DMS53 treated with DMSO at 0.1 percent for 48 hours (cell line): ENCODE data around the gene PROC.
A peak's percentile ranks its signal among the peaks of the same experiment; 100 is the strongest.
"Not testable (repeated sequence)": the region's sequence is repeated elsewhere in the genome, so short reads cannot be mapped to it uniquely, and the experiment has no call there.

Source experiments
- DNase-seq: peaks from one replicate; lab custom pipeline; 2025; ENCODE audit not compliant: unreplicated experiment; lab: John Stamatoyannopoulos, UW

The PROC gene

DNA sequence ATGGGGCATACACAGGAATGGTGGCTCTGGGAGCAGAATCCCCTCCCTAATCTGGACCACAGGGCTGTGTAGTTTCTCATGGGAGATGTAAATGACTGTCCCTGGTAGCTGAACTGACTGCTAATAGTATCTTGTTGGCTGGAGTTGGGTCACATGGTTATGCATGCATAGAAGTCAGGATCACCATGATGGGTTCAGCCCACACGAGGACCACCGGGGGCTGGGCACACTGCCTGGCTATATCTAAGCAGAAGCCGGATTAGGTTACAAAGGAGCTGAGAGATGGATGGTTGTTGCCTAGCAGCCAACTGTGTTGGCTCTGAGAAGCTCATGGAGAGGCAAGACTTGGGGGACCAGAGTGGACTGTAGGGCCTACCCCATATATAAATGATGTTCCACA lies 23.7 kb upstream of the PROC start:
- no peak for DNase-seq

DNA sequence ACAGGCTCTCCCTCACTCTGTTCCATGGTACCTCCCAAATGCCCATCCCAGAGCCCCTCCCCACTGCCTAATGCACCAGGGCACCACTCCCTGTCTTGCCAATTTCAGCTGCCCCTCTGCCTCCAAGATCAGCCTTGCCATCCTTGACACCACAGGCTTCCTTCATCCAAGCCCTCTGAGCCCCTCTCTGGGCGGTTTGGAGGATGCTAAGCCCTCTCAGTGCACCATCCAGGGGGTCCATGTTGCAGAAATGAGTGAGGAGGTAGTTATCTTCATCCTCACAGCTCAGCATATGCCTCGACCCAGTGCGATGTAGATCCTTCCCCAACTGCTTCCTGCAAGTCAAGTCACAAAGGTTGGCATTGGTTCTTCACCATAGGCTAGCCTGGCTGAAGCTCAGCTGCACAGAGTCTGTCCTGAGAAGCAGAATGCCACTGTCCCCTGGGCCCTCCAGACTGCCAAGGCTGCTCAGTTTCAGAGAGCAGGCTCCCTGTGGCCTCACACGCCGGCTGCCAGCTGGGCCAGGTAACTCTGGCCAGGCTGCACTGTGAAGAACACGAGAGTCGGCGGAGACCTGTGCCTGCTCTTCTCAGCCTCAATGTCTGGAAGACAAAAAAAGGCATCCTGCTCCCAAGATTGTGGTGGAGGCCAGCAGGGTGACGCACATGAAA lies 20.5 kb upstream of the PROC start:
- no peak for DNase-seq

DNA sequence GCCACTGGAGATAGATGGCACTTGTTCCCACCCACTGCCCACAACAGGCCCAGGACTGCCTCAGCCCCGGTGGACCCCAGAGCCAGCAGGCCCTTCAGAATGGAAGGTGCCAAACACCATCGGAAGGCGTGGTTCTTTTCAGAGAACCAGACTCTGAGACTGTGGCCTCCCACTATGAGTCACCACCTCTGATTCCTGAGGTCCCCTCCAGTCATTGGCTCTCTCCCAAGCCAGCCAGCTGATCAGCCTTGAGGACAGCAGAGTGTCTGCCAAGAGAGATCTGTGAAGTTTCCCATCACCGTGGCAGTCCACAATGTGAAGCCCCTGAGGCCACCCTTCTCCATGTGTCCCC lies 20.0 kb upstream of the PROC start:
- DNase-seq: peak; percentile 72

DNA sequence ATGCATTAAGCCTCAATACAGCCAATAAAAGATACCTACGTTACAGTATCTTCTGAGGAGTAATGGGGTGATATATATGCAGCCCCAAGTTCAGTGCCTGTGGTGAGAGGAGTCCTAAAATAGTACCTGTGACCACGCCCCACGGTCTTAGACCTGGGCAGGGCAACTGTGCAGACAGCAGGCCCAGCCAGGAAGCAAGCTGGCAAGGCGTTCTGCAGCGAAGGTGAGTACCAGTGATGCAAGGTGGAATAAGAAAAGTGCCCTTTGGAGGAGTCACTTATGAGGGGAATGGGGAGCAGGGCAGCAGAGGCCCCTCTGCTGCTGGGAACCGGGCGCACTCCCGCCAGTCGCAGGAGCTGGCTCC lies 17.7 kb upstream of the PROC start:
- DNase-seq: no peak

DNA sequence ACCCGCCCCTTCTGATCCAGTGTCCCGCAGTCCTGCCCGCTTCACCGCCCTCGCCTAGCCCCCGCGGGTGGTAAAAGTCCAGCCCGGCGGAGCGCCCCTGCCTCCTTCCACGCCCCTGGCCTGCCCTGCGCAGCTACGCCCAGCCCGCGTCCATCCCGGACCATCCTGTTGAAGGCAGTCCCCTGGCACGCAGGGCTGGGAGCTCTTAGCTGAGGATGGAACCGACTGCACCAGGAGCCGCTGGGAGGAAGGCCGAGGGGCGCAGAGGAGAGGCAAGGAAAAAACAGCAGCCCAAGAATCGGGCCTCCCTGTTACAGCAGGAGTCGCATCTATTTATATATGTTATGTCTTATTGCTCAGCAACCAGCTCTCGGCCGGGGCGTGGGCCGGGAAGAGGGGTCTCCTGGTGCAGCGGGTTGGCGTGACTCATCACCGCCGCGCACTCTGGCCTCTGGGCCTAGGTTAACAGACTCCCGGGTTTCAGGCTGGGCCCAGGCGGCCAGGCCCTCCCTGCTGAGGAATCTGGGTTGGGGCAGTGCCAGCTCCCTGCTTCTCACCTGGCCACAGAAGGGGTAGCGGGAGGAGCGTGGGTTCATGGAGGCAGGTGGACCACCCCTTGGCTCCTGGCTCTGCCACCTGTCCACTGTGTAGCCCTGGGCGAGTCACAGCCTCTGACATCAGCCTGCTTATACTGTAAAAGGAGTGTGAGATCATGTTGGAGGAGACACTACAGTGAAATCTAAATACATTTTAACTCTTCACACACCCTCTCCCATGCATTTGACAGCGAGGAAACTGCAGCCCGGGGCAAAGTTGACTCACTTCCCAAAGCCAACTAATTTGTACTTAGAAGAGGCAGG lies 17.1 kb upstream of the PROC start:
- DNase-seq: no peak

DNA sequence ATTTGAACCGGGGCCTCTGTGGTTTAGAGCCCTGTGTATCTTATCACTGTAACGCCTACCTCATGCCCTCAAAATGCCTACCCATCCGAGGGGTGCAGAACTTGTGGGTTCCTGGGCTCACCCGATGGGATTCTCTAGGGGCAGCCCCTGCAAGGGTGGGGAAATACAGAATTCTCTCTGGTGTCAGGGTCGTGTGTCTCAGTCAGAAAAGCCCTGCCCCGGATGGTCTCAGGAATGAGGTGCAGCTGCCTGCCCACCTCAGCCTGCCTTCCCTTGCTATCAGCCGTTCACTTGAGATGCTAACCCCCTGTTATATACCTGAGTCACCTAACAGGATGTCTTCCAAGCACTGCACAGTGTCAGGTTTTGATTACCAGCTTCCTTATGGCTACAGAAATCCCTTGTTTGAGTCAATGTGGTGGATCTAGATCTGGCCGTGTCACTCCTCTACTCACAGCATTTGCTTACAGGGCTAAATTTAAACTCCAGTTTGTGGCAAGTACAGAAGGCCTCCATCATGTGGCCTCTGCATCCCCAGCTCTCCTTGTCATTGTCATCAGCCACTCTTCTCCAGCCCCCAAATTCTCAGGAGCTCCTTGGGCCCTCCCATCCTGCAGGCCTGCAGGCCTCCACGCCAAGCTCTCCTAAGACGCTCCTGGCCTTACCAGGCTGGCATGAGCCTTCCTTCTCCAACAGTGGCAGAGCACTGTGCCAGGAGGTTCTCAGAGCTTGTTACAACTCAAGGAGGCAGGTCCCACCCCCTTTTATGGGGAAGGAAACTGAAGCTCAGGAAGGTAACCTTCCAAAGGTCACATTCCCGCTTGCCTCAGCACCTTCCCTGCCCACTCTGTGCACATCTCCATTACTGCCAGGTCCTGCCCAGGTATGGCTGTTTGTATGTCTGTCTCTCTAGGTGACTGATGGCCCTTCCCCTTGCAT lies 16.2 kb upstream of the PROC start:
- no peak for DNase-seq

DNA sequence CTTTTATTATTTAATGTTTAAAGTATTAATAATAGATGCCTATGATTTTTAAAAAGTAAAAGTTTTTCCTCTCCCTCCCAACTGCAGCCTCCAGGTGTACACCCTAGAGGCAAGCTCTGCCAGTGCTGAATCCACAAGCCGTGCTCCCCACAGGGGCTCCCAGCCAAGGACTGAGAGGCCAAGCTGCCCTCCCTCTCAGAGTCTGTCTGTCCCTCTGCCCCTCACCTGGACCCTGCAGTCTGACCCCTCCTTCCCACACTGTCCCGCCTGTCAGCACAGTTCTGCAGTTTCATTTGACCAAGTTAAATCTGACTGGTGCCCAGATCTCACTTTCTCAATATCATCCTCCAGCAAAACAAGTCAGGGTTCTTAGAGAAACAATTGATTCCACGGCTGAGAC lies 14.8 kb upstream of the PROC start:
- DNase-seq: no peak

DNA sequence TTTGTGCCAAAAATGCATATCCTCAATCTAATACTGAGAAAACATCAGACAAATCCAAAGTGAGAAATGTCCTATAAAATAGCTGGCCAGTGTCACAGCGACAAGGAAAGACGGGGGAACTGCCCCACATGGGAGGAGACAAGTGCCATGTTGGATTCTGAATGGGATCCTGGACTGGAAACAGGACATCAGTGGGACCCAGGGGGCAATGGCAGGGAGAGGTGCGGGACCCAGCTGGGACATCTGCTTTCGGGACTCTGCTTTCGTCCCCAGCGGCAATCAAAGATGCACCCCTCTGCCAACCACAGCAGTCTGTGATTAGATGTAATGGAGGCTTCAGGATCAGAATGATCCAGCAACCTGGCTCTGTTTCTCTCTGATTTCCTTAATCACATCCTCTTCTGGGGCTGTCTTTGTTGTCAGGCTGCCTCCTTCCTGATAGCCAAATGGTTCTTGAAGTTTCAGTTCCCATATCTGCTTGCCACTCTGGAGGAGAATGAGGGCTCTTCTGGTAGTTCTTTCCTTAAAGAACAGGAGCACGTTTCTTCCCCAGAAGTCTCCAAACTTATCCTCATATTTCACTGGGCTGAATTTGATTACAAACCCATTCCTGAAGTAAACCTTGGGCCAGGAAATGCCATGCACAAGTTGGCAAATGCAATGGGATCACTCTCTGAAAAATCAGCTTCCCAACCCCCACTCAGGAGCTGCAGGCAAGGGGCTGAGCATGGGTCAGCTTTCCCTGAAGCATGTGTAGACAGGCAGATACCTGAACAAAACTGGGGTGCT lies 13.6 kb upstream of the PROC start:
- no peak for DNase-seq

DNA sequence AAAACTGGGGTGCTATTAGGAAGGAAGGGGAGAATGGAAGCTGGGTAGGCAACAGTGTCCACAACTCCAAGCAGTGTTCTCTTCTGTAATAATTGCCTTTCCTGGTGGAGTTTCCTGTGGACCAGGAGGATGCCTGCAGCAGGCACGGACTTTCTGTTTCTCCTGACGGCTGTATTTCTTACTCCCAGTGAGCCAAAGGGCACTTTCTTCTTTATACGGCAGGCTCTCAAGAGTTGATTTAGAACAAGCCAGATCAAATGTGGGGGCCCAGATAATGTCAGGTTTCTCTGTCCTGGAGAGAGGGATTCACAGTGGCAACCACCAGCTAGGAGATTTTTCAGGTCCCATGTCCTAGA lies 13.0 kb upstream of the PROC start:
- DNase-seq: no peak

DNA sequence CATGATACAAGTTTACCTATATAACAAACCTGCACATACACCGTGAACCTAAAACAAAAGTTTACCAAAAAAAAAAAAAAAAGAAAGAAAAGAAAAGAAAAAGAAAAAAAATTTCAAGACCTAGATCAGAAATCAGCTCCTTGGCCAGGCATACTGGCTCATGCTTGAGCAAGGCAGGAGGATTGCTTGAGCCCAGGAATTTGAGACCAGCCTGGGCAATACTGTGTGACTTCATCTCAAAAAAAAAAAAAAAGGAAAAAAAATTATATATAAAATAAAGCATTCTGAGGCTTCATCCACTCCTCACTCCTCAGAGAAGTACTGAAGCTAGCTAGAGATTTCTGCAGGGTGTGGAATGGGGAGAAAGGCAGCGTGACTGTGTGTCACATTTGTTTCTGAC lies 11.8 kb upstream of the PROC start:
- DNase-seq: no peak

DNA sequence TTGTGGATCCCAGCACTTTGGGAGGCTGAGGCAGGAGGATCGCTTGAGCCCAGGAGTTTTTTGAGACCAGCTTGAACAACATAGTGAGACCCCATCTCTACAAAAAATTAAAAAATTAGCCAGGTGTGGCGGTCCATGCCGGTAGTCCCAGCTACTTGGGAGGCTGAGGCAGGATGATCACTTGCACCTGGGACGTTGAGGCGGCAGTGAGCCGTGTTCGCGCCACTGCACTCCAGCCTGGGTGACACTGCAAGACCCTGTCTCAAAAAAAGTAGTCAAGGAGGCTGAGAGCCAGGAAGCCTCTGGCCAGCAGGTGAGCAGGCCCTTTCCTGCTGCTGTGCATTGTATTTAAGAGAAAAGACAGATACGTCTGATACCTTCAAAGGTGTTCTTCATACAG lies 11.1 kb upstream of the PROC start:
- no peak for DNase-seq

DNA sequence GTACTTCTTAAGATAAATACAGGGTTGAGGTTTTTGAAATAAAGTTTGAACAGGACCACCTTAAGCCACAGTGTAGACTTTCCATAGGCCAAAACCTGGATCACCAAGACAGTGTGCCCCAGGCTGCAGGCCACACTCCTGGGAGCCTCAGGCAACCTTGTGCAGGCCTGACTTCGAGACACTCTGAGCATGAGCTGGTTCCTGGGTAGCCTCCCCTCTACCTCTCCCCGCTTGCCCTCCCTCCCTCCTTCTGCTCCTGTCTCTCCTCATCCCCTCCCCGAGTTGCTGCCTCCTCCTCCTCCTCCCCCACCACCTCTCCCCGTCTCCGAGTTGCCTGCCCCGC lies 10.6 kb upstream of the PROC start:
- DNase-seq: peak; percentile 83

DNA sequence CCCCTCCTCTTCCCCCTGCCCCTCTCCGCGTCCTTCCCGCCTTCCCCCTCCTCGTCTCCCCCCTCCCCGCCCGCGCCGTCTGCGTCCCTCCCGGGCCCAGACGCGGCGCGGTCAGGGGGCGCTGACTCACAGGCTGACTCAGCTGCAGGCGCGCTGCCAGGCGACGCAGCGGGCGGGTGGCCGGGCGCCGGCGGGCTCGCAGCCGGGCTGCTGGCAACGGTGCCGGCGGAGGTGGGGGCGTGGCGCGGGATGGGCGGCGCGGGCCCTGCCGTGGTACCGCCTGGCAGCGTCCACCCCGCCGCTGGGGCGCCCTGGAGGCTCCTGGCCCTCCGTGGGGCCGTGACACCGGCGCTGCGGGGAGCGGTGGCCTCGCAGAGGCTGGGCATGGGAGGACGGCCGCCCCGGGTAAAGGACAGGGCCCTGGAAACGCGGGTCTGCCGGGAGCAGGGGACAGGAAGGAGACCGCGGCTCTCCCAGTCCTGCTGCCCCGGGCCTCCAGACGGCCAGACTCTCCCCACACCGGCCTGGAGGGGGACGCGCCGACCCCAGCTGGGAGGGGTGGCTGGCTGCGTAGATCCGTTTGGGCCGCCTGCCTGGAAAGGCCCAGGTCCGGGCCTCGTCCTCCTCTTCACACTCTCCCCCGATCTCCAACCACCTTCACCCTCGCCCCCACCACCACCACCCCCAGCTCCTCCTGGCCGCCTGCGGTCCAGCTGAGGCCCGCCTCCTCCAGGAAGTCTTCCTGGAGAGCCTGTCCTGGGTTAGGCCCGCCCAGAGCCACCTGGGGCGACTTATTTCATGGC lies 10.0 kb upstream of the PROC start:
- DNase-seq: peak; percentile 84

DNA sequence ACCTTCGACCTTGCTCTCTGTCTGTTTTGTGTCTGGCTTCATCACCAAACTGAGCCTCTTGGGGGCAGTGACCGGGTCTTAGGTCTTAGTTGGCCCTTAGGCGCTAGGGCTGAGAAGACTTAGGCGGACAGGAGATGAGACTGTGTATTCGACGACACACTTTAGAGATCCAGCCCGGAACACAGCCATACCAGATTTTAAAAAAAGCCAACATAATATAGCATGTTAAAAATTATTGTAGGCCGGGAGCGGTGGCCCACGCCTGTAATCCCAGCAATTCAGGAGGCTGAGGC lies 9.5 kb upstream of the PROC start:
- no peak for DNase-seq

DNA sequence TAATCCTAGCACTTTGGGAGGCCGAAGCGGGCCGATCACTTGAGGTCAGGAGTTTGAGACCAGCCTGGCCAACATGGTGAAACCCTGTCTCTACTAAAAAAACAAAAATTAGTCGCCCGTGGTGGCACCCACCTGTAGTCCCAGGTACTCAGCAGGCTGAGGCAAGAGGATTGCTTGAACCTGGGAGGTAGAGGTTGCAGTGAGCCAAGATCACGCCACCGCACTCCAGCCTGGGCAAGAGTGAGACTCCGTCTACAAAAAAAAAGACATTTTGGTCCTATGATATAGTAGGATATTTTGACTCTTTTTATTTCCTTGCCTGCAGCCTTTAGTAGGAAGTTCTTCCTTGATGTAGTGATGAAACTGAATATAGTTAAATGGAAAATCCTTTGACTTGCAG lies 8.5 kb upstream of the PROC start:
- DNase-seq: not testable (repeated sequence)

DNA sequence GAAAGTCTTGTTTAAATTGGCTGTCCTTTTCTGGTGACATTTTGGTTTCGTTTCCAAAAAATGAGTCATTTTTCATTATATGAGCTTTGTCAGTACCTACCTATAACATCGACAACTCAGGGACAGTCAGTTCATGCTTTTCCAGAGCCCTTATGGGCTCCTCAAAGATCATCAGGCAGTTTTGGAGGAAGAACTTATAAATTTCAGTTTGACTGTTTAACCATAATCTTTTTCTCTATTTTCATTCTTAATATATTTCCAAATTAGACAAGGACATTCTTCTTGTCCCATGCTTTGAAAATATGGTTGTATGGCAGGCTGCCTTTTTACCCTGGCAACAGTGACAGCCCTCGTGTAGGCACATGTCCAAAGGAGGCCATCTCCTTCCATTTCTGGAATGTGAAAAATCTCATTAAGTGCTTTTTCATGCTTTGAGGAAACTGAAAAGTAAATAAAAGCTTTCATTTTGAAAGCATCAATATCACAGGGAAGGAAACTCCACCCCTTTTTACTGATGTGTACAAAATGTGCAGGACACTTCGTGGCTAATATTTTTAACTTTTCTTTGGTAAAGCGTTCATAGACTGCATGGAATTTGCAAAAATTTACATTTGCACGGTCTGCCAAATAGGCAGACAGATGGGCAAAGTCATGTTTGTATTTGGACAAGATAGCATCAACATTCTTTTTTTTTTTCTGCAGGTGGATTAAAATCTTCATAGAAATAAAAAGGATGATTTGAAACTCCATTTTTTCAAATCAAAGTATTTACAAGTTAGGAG lies 7.2 kb upstream of the PROC start:
- peak; percentile 11 for DNase-seq

DNA sequence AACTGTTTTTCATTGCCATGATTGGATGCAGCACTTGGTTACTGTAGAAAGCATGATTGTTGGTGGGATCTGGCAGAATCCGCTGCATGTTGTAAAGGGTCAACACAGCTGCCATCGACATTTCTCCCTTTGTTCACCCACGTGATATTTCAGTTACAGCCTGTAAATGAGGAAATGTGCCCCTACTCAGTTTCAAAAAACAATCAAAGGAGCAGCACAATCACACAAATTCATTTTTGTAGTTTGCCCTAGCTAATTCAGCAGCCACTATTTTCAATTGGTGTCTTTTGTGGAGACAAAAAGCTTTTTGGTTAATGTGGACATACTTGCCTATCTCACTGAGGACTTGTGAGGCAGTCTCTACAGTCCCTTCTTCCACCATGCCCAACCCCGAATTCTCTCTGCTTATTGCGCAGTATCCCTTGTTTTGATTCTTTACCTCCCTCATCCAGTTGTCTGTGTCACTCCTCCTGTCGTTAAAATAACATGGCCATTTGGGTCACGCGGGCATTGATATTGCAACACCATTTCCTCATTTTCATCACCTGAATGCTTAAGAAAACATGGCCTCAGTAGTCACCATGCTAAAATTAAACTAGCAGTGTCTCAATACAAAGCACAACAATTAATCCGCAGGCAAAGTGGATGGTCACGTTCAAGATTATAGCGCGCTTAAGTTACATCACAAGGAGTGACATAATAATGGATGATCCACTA lies 6.4 kb upstream of the PROC start:
- DNase-seq: no peak

DNA sequence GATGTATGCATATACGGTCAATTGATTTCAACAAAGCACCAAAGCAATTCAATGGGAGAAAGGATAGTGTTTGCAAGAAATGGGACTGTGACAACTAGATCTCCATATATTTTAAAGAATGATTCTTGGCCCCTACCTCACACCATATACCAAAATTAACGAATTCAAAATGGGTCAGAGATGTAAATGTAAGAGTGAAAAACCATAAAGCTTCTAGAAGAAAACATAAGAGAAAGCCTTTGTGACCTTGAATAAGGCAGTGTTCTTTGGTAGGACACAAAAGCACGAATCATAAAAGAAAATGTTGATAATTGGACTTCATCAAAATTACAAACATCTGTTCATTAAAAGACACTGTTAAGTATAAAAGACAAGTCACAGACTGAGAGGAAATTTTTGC lies 5.0 kb upstream of the PROC start:
- no peak for DNase-seq
